Ovary (tissue), 3 donors: ENCODE data around the gene RASA2.

Source experiments
- CTCF ChIP-seq, 3 donors: fragments of 450-650 bp in 2 of 3; fragments of 200-600 bp in 1 of 3; IDR thresholded peaks; one replicate each; pipeline versions ENCODE4 v1.5.1 to v1.8.0; 2016 to 2022; ENCODE audit warnings: antibody characterized with exemption in 3 of 3, mild to moderate bottlenecking in 1 of 3
- EP300 ChIP-seq: sonication (generic); formaldehyde crosslinking; IDR thresholded peaks from one replicate; pipeline ENCODE4 v1.6.1; 2017; ENCODE audit warnings: antibody characterized with exemption
- POLR2A ChIP-seq: fragments of 450-650 bp; IDR thresholded peaks from one replicate; pipeline ENCODE4 v1.6.1; 2017; ENCODE audit warnings: antibody characterized with exemption, mild to moderate bottlenecking, moderate library complexity
- donor health status: DM: no; HTN: no; CAD: no.

GRCh38 chr3:141524988-141525387 lies 38.2 kb downstream of the RASA2 start:
- TF ChIP-seq POLR2A (no peak), CTCF (IDR thresholded peaks at IDR 0.05) (no peak), EP300 (no peak)
